Activated CD4-positive, alpha-beta T cell treated with anti-CD3 and anti-CD28 coated beads for 36 hours (primary cell): ENCODE data around the gene CEND1. TPM values are rescaled to one million over a fixed set of nuclear protein-coding genes. Genes with fewer than 3 reads are reported as not detected.

Source experiments
- ATAC-seq: fragments of 200-7000 bp; cut with Tn5 transposase; one replicate; pipeline ENCODE4 v1.10.0; 2021; ENCODE audit warnings: mild to moderate bottlenecking, moderate library complexity
- CTCF ChIA-PET: fragments of 350-600 bp; sonication (Branson Sonifier 250); formaldehyde crosslinking; loops from one replicate; lab custom pipeline; 2021; ENCODE audit warnings: antibody characterized with exemption; lab: Charles Lee
- POLR2A ChIA-PET: fragments of 350-600 bp; sonication (Branson Sonifier 250); formaldehyde crosslinking; loops from one replicate; lab custom pipeline; 2021; ENCODE audit warnings: antibody characterized with exemption, inconsistent platforms; lab: Charles Lee
- DNase-seq: peaks from one replicate; pipeline ENCODE4 v3.0.0-alpha.2; 2020
- H3K27ac Mint-ChIP-seq: one replicate; pipeline ENCODE4 v1.8.0; 2021; ENCODE audit warnings: mixed read lengths
- H3K27me3 Mint-ChIP-seq: one replicate; pipeline ENCODE4 v1.8.0; 2021; ENCODE audit warnings: mixed read lengths
- H3K36me3 Mint-ChIP-seq: one replicate; pipeline ENCODE4 v1.8.0; 2021; ENCODE audit warnings: low read depth, mixed read lengths
- H3K4me1 Mint-ChIP-seq: one replicate; pipeline ENCODE4 v1.8.0; 2021; ENCODE audit warnings: mixed read lengths
- H3K4me3 Mint-ChIP-seq: one replicate; pipeline ENCODE4 v1.8.0; 2021; ENCODE audit warnings: mild to moderate bottlenecking, moderate library complexity, mixed read lengths
- H3K9me3 Mint-ChIP-seq: one replicate; pipeline ENCODE4 v1.8.0; 2021; ENCODE audit warnings: low read depth, mixed read lengths
- intact Hi-C, 2 experiments: fragments of 100-400 bp; cut with DNase I in 1 of 2; cut with micrococcal nuclease in 1 of 2; formaldehyde crosslinking; loops; one replicate each; pipeline versions ENCODE4 v1.14.2 to v1.15.1; 2022 to 2024; cut with DNase I, micrococcal nuclease
- total RNA-seq, 2 experiments: library from RNA; stranded (reverse); gene quantifications; one replicate each; pipeline ENCODE4 v1.2.3, GENCODE V29; 2021

CEND1 gene
- total RNA-seq, 2 experiments from 2014 or later, result 0.50 to 1.1 TPM

GRCh38 chr11:783581-784015 is 6.3 kb downstream of the CEND1 start:
- POLR2A ChIA-PET, result interaction anchor here (1.6 kb wide), 1 partner anchor 26 kb away, joined by 5 read pairs; no protein-coding TSS in a partner anchor
- ATAC-seq, result peak; percentile 85
- CTCF ChIA-PET, result interaction anchor here (0.6 to 1.6 kb wide), 6 partner anchors 8 to 454 kb away, joined by 3 read pairs; partner anchors contain the start of gene TALDO1

DNA sequence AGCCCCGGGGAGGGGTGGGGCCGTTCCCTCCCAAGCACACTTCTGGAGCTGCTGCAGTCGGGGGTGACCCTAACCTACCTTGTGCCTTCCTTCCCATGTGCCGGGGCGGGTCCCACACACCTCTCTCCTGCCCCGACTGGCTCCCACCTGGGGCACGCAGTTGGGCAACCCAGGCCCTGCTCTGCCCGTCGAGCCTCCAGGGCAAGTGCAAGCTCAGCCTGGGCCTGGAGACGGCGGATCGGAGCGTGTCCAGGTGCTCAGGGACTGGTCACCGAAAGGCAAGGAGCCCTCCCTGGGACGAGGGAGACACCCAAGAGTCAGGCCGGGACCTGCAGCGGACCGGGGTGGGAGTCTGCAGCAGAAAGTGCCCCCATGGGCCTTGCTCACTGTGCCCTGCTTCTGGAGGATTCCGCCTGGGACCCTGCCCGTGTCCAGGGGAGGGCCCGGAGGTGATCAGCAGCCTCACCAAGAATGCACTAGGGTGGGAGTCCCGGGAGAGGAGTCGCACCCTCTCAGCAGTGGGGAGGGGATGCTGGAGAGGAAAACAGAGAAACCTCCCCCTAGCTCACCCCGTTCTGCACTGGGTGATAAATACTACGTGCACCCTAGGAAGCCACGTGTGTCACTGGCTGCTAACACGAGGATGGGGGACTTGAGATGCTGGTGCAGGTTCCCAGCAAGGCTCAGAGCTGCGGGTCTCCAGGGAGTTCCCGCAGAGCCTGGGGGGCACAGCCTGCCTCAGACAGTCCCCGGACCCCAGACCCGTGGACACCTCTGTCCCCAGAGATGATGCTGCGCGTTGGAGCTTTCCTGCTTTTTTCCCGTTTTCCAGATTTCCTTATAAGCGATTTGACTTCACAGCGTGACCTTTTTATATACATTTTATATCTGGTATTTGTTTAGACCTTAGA is 7.4 kb downstream of the CEND1 start:
- intact Hi-C loops, result no loop called here
- H3K4me1 Mint-ChIP-seq, result peaks cover 14% of the 10 kb centered on the region
- H3K36me3 Mint-ChIP-seq, result peaks cover 9% of the 10 kb centered on the region
- no peak overlapping the region for H3K4me3 Mint-ChIP-seq
- ChIA-PET POLR2A (no interaction called here), CTCF (interaction anchor here (0.9 to 1.6 kb wide), 3 partner anchors 19 to 264 kb away, joined by 3 read pairs; no protein-coding TSS in a partner anchor)
- H3K27me3 Mint-ChIP-seq, result no peaks in the 10 kb centered on the region
- H3K9me3 Mint-ChIP-seq, result no peaks in the 10 kb centered on the region
- ATAC-seq (no peak), DNase-seq (no peak)
- H3K27ac Mint-ChIP-seq, result no peak overlapping the region

More at GRCh38 chr11:783581-784015, 6.3 kb downstream of the CEND1 start:
- H3K9me3 Mint-ChIP-seq, result no peaks in the 10 kb centered on the region
- peaks cover 9% of the 10 kb centered on the region for H3K36me3 Mint-ChIP-seq
- peaks cover 14% of the 10 kb centered on the region for H3K4me1 Mint-ChIP-seq
- no peak overlapping the region for H3K27ac Mint-ChIP-seq
- no peak overlapping the region for H3K4me3 Mint-ChIP-seq
- intact Hi-C loops, result no loop called here
- H3K27me3 Mint-ChIP-seq, result no peaks in the 10 kb centered on the region
- DNase-seq, result peak; percentile 75

GRCh38 chr11:779955-780532 is 9.8 kb downstream of the CEND1 start:
- H3K36me3 Mint-ChIP-seq, result peaks cover 13% of the 10 kb centered on the region
- no peaks in the 10 kb centered on the region for H3K27me3 Mint-ChIP-seq
- DNase-seq (no peak), ATAC-seq (no peak)
- POLR2A ChIA-PET, result no interaction called here
- intact Hi-C loops, result no loop called here
- H3K4me3 Mint-ChIP-seq, result no peak overlapping the region
- peaks cover 26% of the 10 kb centered on the region for H3K4me1 Mint-ChIP-seq
- no peaks in the 10 kb centered on the region for H3K9me3 Mint-ChIP-seq
- CTCF ChIA-PET, result interaction anchor here (0.6 kb wide), 1 partner anchor 136 kb away, joined by 3 read pairs; no protein-coding TSS in a partner anchor
- H3K27ac Mint-ChIP-seq, result no peak overlapping the region

DNA sequence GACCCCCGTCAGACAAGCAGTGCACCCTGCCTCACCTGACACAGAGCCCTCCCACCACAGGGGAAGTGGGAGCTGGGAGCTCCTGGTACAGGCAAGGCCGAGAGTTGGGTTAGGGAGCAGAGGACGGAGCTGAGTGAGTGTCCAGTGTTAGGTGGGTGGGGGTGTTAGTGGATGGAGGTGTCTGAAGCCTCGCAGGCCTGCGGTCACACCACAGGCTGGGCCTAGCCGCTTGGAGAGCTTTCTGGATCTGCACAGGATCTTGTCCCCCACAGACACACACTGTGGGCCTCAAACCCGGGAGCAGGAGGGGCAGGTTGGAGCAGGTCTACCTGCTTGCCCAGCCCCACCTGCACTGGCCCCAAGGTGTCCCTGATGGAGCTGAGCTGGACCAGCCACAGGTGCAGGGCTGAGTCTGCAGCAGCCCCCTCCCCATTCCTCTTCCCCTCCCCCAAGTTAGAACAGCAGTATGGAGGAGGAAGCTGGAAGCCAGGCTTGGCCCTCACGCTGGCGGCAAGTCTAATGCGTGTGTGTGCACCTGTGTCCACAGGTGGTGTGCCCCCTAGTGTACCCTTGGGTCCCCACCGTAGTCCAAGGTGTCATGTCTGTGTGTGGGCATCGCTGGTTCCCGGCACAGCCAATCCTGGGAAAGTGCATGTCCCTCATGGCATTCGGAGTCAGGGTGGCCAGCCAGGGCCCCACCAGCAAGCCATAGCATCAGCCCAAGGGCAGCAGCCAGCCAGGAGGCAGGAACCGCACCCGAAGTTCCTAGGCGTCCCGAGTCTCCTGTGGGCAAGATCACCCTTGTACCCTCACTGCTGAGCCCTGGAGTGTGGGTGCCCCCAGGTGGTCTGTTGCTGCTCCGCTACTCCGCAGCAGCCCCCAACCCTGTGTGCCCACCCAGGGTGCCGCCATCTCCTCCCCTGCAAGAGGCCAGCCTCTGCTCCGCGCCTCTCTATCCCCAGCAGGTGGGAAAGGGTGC is 10.6 kb downstream of the CEND1 start:
- ChIA-PET POLR2A (interaction anchor here (0.6 kb wide), 1 partner anchor 27 kb away, joined by 4 read pairs; no protein-coding TSS in a partner anchor), CTCF (interaction anchor here (0.6 kb wide), 1 partner anchor 136 kb away, joined by 3 read pairs; no protein-coding TSS in a partner anchor)
- Mint-ChIP-seq H3K4me1 (peaks cover 28% of the 10 kb centered on the region), H3K36me3 (peaks cover 13% of the 10 kb centered on the region), H3K9me3 (no peaks in the 10 kb centered on the region), H3K27ac (no peak overlapping the region), H3K27me3 (no peaks in the 10 kb centered on the region), H3K4me3 (peak overlapping the region; percentile 36)
- ATAC-seq (no peak), DNase-seq (no peak)
- intact Hi-C loops, result no loop called here

DNA sequence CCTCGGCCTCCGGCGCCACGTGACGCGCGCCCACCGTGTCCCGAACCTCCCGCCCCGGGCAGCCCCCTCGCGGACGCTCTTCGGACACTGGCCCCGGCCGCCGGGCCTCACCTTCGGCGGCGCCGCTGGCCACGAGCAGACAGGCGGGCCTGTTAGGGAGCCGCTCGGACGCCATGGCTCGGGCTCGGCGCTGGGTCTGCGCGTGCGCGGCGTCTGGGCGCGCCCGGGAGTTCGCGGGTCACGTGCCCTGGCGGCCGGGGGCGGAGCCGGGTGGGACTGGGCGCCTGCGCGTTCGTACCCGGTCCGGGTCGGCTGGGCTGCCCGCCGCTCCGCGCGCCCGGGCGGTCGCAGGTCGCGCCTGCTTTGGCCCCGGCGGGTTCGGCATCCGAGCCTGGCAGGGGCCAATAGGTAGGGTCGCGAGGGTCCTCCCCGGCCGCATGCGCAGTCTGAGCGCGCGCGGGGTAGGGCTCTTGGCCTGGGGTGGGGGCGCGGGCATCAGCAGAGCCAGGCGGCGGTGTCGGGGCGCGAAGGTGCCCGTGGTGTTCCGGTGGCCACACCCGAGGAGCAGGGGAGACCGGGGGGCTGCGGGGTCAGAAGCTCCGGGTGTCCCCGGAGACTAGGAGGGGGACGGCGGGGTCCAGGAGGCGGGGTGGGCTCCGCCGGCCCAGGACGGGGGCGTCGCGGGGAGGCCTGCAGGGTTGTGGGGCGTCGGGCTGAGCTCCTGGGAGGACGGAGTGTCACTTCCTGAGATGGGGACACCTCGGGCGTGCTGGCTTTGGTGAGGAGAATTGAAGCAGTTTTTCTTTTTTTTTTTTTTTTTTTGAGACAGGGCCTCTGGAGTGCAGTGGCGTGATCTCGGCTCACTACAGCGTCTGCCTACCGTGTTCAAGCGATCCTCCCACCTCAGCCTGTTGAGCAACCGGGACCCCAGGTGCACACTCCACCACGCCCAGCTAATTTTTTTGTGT is 12.3 kb downstream of the CEND1 start, which contains the start of gene GATD1:
TSS of gene GATD1 (minus strand) at position 200 of the 968 bp plus-strand sequence. CDS start at position 175, 25 bp downstream.
- intact Hi-C loops, result loop anchor here (1.0 to 2.0 kb wide), 11 partner anchors 13 to 271 kb away; partner anchors contain the start of genes CEND1 (in 1 of the 2), CHID1 (in 1 of the 2), DEAF1 (in 1 of the 2) and PHRF1 (in 1 of the 2)
- ATAC-seq (peak; percentile 91), DNase-seq (peak; percentile 97)
- H3K36me3 Mint-ChIP-seq, result peaks cover 9% of the 10 kb centered on the region
- POLR2A ChIA-PET, result interaction anchor here (0.6 to 0.9 kb wide), 4 partner anchors 16 to 53 kb away, joined by 3 to 4 read pairs (median 4); no protein-coding TSS in a partner anchor
- CTCF ChIA-PET, result interaction anchor here (0.5 to 1.1 kb wide), 4 partner anchors 19 to 259 kb away, joined by 3 read pairs; no protein-coding TSS in a partner anchor
- H3K27ac Mint-ChIP-seq, result peak within 1 kb of the TSS; percentile 82
- peaks cover 20% of the 10 kb centered on the region for H3K4me1 Mint-ChIP-seq
- H3K27me3 Mint-ChIP-seq, result no peaks in the 10 kb centered on the region
- H3K4me3 Mint-ChIP-seq, result peak within 1 kb of the TSS; percentile 89
- no peaks in the 10 kb centered on the region for H3K9me3 Mint-ChIP-seq

DNA sequence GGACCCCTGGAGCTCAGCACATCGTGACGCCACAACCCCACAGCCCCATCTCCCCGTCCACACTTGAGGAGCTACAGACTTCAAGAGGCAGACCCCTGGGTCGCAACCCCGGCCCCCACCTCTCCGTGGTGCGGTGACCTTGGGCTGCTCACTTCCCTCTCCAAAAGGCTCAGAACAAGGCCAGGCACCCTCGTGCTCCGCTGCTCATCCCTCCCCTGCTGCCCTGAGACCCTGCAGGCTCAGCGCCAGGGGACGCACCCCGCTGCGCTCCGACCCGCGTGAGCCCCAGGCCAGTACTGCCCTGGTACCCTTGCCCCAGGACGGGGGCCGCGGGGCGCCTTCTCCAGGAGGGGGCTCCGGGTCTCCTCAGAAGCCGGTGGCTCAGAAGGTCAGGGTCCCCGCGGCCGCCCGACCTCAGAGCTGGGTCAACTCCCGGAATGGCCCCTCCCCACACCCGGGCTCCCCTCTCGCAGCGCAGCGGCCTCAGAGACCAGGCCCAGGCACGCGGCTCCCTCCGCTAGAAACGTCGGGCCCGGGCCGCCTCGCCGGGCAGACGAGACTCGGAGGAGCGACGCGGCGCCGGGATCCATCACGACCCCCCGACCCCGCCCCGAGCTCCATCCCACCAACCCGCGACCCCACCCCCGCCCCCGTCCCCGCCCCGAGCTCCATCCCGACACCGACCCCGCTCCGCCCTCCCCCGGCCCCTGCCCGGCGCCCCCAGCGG is 13.2 kb downstream of the CEND1 start:
- CTCF ChIA-PET, result interaction anchor here (0.6 to 1.2 kb wide), 5 partner anchors 12 to 278 kb away, joined by 3 to 5 read pairs (median 3); no protein-coding TSS in a partner anchor
- peaks cover 9% of the 10 kb centered on the region for H3K36me3 Mint-ChIP-seq
- H3K27ac Mint-ChIP-seq, result peak overlapping the region; percentile 82
- POLR2A ChIA-PET, result interaction anchor here (0.6 to 0.9 kb wide), 3 partner anchors 20 to 52 kb away, joined by 3 read pairs; no protein-coding TSS in a partner anchor
- intact Hi-C loops, result loop anchor here (1.0 to 2.0 kb wide), 11 partner anchors 14 to 270 kb away; partner anchors contain the start of genes CEND1 (in 1 of the 2), CHID1 (in 1 of the 2), DEAF1 (in 1 of the 2) and PHRF1 (in 1 of the 2)
- H3K4me3 Mint-ChIP-seq, result peak overlapping the region; percentile 89
- peaks cover 20% of the 10 kb centered on the region for H3K4me1 Mint-ChIP-seq
- peak; percentile 41 for ATAC-seq
- no peaks in the 10 kb centered on the region for H3K27me3 Mint-ChIP-seq
- peak; percentile 59 for DNase-seq
- H3K9me3 Mint-ChIP-seq, result no peaks in the 10 kb centered on the region

- H3K9me3 Mint-ChIP-seq, result no peaks in the 10 kb centered on the region
- peak overlapping the region; percentile 89 for H3K4me3 Mint-ChIP-seq
- no peak for DNase-seq
- ATAC-seq, result no peak
- CTCF ChIA-PET, result interaction anchor here (0.6 to 1.2 kb wide), 5 partner anchors 12 to 277 kb away, joined by 3 to 5 read pairs (median 3); no protein-coding TSS in a partner anchor
- POLR2A ChIA-PET, result interaction anchor here (0.6 to 0.7 kb wide), 3 partner anchors 32 to 52 kb away, joined by 3 read pairs; no protein-coding TSS in a partner anchor
- intact Hi-C loops, result loop anchor here in 1 of 2 experiments (2.0 kb wide), 1 partner anchor 21 kb away; no protein-coding TSS in a partner anchor
- peaks cover 20% of the 10 kb centered on the region for H3K4me1 Mint-ChIP-seq
- no peaks in the 10 kb centered on the region for H3K27me3 Mint-ChIP-seq
- peak overlapping the region; percentile 82 for H3K27ac Mint-ChIP-seq
- peaks cover 9% of the 10 kb centered on the region for H3K36me3 Mint-ChIP-seq
Measured at GRCh38 chr11:776263-776560, 13.7 kb downstream of the CEND1 start.

- ATAC-seq, result no peak
- intact Hi-C loops, result no loop called here
- ChIA-PET POLR2A (interaction anchor here (0.7 kb wide), 1 partner anchor 20 kb away, joined by 3 read pairs; no protein-coding TSS in a partner anchor), CTCF (interaction anchor here (0.6 to 1.2 kb wide), 5 partner anchors 9 to 31 kb away, joined by 3 to 5 read pairs (median 3); partner anchors contain the start of gene CEND1)
- H3K4me1 Mint-ChIP-seq, result peaks cover 20% of the 10 kb centered on the region
- H3K36me3 Mint-ChIP-seq, result peaks cover 15% of the 10 kb centered on the region
- peak overlapping the region; percentile 89 for H3K4me3 Mint-ChIP-seq
- peak; percentile 12 for DNase-seq
- no peaks in the 10 kb centered on the region for H3K27me3 Mint-ChIP-seq
- H3K9me3 Mint-ChIP-seq, result no peaks in the 10 kb centered on the region
- no peak overlapping the region for H3K27ac Mint-ChIP-seq
Measured at GRCh38 chr11:774873-775592, 14.9 kb downstream of the CEND1 start.
